Vagina (tissue), 2 donors: ENCODE results near the gene OR5H2. TPM values are rescaled to one million over a fixed set of nuclear protein-coding genes. Genes with fewer than 3 reads are reported as not detected.

ENCODE experiments used
- DNase-seq, 2 donors: peaks; one replicate each; pipeline ENCODE4 v3.0.0-alpha.2; 2017; ENCODE audit errors: extremely low spot score in 2 of 2
- H3K27ac ChIP-seq: fragments of 200-600 bp; sonication (generic); one replicate; pipeline ENCODE4 v1.5.1; 2019
- H3K27me3 ChIP-seq: fragments of 200-600 bp; sonication (generic); one replicate; pipeline ENCODE4 v1.5.1; 2019
- H3K36me3 ChIP-seq, 2 donors: fragments of 200-600 bp; sonication (generic); one replicate each; pipeline ENCODE4 v1.5.1; 2017 to 2019
- H3K4me1 ChIP-seq: fragments of 200-600 bp; sonication (generic); one replicate; pipeline ENCODE4 v1.5.1; 2019
- H3K4me3 ChIP-seq, 2 donors: fragments of 200-600 bp; sonication (generic); 1 replicate in 1 of 2; 2 replicates in 1 of 2; pipeline ENCODE4 v1.5.1; 2016 to 2019
- H3K9me3 ChIP-seq: fragments of 200-600 bp; sonication (generic); one replicate; pipeline ENCODE4 v1.5.1; 2019
- CTCF ChIP-seq, 3 experiments: fragments of 450-650 bp in 2 of 3; fragments of 200-600 bp in 1 of 3; sonication (generic) in 1 of 3; IDR thresholded peaks; one replicate each; pipeline ENCODE4 v1.5.1; 2017 to 2019; ENCODE audit warnings: antibody characterized with exemption in 3 of 3, mild to moderate bottlenecking in 2 of 3, moderate library complexity in 2 of 3
- POLR2A ChIP-seq, 2 donors: fragments of 450-650 bp; IDR thresholded peaks; one replicate each; pipeline ENCODE4 v1.6.1; 2017; ENCODE audit warnings: antibody characterized with exemption in 2 of 2, mild to moderate bottlenecking in 2 of 2, moderate library complexity in 2 of 2
- POLR2AphosphoS5 ChIP-seq, 2 donors: sonication (generic); formaldehyde crosslinking; IDR thresholded peaks; one replicate each; pipeline ENCODE4 v1.9.0; 2017; ENCODE audit warnings: antibody characterized with exemption in 2 of 2, mild to moderate bottlenecking in 2 of 2, low read depth in 1 of 2; ENCODE audit not compliant: insufficient read depth in 1 of 2
- intact Hi-C: fragments of 100-400 bp; cut with DNase I; formaldehyde crosslinking; loops from one replicate; pipeline ENCODE4 v1.15.1; 2023
- total RNA-seq: library from RNA; depleted of rRNA; stranded (reverse); fragments of >200 nt; gene quantifications from one replicate; pipeline ENCODE4 v1.2.3, GENCODE V29; 2016

OR5H2 gene
- total RNA-seq, 1 donor from 2014 or later, result not detected

GRCh38 chr3:98272126-98272525 is 10.2 kb upstream of the OR5H2 start:
- no peak overlapping the region for H3K27ac ChIP-seq
- no peaks in the 10 kb centered on the region for H3K27me3 ChIP-seq
- no peaks in the 10 kb centered on the region for H3K4me1 ChIP-seq
- intact Hi-C loops, result no loop called here
- no peaks in the 10 kb centered on the region for H3K9me3 ChIP-seq
- TF ChIP-seq POLR2AphosphoS5 (IDR thresholded peaks at IDR 0.05; ENCODE audit: insufficient read depth in 1 of 2, low read depth in 1 of 2) (no peak), POLR2A (IDR thresholded peaks at IDR 0.05) (no peak)
- no peak for DNase-seq
- H3K36me3 ChIP-seq, result no peaks in the 10 kb centered on the region
- no peak overlapping the region for H3K4me3 ChIP-seq

GRCh38 chr3:98274914-98275313 is 7.4 kb upstream of the OR5H2 start:
- Histone ChIP-seq H3K9me3 (no peaks in the 10 kb centered on the region), H3K27me3 (no peaks in the 10 kb centered on the region), H3K4me1 (no peaks in the 10 kb centered on the region), H3K27ac (no peak overlapping the region), H3K4me3 (no peak overlapping the region), H3K36me3 (no peaks in the 10 kb centered on the region)
- intact Hi-C loops, result no loop called here
- TF ChIP-seq CTCF (IDR thresholded peaks at IDR 0.05), result no peak
- peak in 1 of 2 donors; percentile 85 for DNase-seq

GRCh38 chr3:98290916-98291315 is 8.6 kb downstream of the OR5H2 start:
- intact Hi-C loops, result no loop called here
- Histone ChIP-seq H3K27me3 (no peaks in the 10 kb centered on the region), H3K4me1 (no peaks in the 10 kb centered on the region), H3K4me3 (no peak overlapping the region), H3K36me3 (no peaks in the 10 kb centered on the region), H3K9me3 (no peaks in the 10 kb centered on the region), H3K27ac (no peak overlapping the region)
- DNase-seq, result no peak
- no peak for TF ChIP-seq POLR2AphosphoS5 (IDR thresholded peaks at IDR 0.05; ENCODE audit: insufficient read depth in 1 of 2, low read depth in 1 of 2)
- TF ChIP-seq CTCF (IDR thresholded peaks at IDR 0.05), result no peak
- no peak for TF ChIP-seq POLR2A (IDR thresholded peaks at IDR 0.05)

- H3K9me3 ChIP-seq, result no peaks in the 10 kb centered on the region
- intact Hi-C loops, result no loop called here
- no peaks in the 10 kb centered on the region for H3K36me3 ChIP-seq
- H3K27me3 ChIP-seq, result no peaks in the 10 kb centered on the region
- no peaks in the 10 kb centered on the region for H3K4me1 ChIP-seq
- no peak for TF ChIP-seq POLR2A (IDR thresholded peaks at IDR 0.05)
- TF ChIP-seq POLR2AphosphoS5 (IDR thresholded peaks at IDR 0.05; ENCODE audit: insufficient read depth in 1 of 2, low read depth in 1 of 2), result no peak
- no peak for TF ChIP-seq CTCF (IDR thresholded peaks at IDR 0.05)
- H3K4me3 ChIP-seq, result no peak overlapping the region
- no peak for DNase-seq
- H3K27ac ChIP-seq, result no peak overlapping the region
These were observed 9.1 kb downstream of the OR5H2 start for GRCh38 chr3:98291332-98291957.

GRCh38 chr3:98322101-98322500 is 39.8 kb downstream of the OR5H2 start:
- H3K9me3 ChIP-seq, result no peaks in the 10 kb centered on the region
- H3K27me3 ChIP-seq, result no peaks in the 10 kb centered on the region
- no peak overlapping the region for H3K27ac ChIP-seq
- no peak for DNase-seq
- no peak overlapping the region for H3K4me3 ChIP-seq
- no peak for TF ChIP-seq POLR2AphosphoS5 (IDR thresholded peaks at IDR 0.05; ENCODE audit: insufficient read depth in 1 of 2, low read depth in 1 of 2)
- TF ChIP-seq CTCF (IDR thresholded peaks at IDR 0.05), result no peak
- intact Hi-C loops, result no loop called here
- H3K36me3 ChIP-seq, result no peaks in the 10 kb centered on the region
- no peaks in the 10 kb centered on the region for H3K4me1 ChIP-seq
